GM19023 (cell line): ENCODE measurements around the gene SLX4IP.

Experiments
- ATAC-seq: cut with Tn5 transposase; IDR thresholded peaks from one replicate; pipeline ENCODE4 v1.9.1; 2021; ENCODE audit warnings: mild to moderate bottlenecking, moderate library complexity; ENCODE audit not compliant: unreplicated experiment

SLX4IP gene

DNA sequence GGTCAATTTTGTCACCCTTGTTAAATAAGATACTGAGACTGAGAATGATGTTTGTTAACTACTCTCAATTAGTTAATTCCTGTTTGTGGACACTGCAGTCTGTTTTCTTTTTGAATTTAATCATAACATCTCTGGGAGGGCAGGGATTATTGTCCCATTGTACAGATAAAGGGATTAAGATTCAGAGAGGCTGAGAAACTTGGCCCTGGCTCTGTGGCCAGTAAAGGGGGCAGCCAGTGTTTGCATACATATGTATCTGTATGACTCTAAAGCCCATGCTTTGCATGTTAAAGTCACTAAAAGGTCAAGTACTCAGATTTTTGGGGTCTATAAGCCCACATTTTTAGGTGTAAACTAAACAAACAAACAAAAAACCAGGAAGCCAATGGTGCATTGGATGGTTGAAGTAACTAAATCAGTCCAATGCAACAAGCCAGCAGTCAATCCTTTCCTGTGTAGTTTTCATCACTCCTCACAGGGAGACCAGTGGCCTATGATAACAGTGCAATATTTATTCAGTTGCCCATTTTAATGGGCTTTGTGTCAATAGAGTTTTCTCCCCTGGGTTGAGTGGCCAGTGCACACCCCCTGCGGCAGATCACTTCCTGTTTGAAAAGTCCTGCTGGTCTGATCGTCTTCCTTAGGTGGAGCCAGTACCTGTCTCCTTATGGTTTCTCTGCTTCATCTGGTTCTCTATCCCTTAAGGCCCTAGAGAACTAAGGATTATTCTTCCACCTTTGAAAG lies 106.7 kb downstream of the SLX4IP start:
- no peak for ATAC-seq

DNA sequence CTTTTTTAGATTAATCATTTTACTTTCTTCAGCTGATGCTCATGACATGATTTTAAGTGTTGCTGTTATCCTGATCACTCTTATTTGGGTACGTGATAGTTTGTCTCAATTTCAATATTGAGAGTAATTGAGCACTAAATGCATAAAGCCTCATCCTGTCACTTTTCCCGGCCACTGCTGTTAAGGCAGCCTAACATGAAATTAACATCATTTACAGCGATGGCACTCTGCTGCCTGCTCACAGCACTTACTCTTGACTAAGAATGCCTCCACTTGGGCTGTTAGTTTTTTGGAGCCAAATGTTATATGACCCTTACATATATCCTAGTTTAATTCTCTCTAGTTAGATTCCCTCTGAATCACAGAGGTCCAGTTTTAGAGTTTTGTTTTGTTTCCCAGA lies 107.3 kb downstream of the SLX4IP start:
- ATAC-seq: no peak

- ATAC-seq: no peak
Observed at GRCh38 chr20:10543480-10543879, 108.4 kb downstream of the SLX4IP start.

GRCh38 chr20:10547276-10548114 lies 112.4 kb downstream of the SLX4IP start:
- ATAC-seq: no peak

DNA sequence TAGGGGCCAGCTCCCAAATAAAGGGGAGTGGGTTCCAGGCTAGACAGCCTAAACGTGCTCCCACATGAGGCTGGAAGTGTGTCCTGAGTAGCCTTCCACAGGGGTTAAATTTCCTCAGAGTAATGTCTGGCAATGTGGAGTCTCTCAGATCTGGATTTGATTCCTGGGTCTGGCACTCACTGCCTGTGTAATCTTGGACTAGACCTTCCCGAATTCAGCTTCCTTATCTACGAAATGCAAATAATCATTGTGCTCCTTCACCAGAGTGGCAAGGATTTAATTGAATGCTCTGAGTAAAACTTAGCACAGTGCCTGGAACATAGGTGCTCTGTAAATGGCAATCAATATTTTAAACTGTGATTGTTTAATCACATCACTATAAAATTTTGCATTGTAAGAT lies 114.4 kb downstream of the SLX4IP start:
- ATAC-seq: no peak

- ATAC-seq: no peak
Observed at GRCh38 chr20:10550204-10551118, 115.4 kb downstream of the SLX4IP start.

DNA sequence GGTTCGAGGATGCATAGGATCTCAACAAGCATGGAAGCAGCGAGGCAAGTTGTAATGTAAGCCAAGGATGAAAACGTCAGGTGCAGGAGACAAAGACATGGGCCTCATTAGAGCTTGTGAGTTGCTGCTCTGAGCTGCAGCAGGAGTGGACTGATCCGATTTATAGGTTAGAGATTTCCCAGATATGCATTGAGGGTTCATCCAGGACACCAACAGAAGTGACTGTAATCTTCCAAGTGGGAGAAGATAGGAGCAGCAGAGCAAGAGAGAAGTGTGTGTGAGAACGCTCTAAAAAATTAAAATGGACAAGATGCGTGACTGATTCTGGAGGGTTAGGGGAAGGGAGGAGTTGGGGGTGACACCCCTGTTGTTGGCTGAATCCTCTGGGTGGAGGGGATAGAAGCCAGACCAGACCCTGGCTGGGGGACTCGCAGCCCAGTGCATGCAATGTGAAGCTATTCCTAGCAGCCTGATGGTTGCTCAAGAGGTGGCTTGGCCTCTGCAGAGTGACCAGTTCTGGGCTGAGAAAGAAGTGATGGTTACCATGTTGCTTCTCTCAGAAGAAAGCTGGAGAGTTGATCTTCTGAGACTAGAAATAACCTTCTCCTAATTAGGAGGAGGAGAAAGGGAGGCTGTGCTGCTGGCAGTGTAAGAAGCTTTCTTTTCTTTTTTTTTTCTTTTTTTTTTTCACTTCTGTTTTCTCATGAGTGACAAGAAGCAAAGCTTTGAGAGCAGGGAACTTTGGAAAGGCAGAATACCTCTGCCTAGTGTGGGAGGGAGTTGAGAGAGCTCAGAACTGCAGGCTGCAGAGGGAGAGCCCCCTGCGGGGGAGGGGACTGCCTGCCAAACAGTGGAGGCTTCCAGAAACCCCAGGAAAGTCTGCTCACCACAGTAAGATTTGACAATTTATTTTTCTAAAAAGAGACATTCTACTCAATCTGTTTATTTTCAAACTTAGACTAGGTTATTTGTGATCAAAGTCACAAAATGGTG lies 116.9 kb downstream of the SLX4IP start:
- ATAC-seq: peak; percentile 80

DNA sequence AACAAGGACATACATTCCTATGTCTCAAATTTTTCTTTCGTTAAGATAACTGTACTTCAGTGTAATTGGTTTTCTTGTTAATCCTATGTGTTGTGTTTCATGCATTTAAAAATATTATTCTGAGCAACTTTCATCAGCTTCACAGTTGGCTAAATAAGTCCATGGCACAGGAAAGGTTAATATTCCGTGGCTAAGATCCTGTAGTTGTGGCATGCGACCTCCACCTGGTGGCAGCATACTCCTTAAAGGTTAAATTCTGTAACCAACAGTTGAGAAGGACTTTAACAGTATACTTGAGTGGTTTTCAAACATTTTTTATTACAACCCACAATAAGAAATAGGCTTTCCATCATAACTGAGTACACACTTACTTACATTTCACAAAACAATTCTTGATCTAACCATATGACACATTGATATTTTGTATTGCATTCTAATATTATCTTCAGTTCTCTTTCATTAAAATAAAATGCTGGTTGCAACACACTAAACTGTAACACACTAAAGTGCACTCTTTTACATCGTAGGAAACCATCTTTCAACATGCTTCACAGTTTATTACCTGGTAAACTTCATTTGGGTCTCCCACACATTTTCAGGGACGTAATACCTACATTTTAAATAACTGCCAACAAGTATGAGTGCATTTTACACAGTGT lies 118.3 kb downstream of the SLX4IP start:
- no peak for ATAC-seq

- ATAC-seq: no peak
Observed at GRCh38 chr20:10554285-10554684, 119.2 kb downstream of the SLX4IP start.

- ATAC-seq: no peak
Observed at GRCh38 chr20:10555393-10555792, 120.3 kb downstream of the SLX4IP start.

DNA sequence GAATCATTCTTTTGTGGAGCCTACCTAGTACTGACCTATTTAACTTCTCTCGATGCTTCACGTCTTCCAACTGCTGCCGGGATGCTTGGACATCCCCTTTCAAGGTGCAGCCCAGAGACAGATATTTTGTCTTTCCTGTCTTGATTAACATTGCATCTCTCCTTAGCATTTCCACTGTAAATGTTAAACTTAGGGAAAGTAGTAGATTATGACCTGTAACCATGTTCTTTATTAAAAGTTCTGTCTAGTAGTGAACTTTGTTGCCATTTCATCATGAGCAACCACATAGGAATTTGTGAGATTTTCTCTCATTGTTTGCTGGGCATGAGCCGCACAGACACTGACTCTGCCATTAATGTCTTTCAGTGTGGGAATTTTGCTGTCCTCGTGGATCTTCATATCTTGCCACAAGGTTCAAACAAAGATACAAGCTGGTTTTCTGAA lies 120.8 kb downstream of the SLX4IP start:
- no peak for ATAC-seq

- ATAC-seq: no peak
Observed at GRCh38 chr20:10556519-10557083, 121.5 kb downstream of the SLX4IP start.

DNA sequence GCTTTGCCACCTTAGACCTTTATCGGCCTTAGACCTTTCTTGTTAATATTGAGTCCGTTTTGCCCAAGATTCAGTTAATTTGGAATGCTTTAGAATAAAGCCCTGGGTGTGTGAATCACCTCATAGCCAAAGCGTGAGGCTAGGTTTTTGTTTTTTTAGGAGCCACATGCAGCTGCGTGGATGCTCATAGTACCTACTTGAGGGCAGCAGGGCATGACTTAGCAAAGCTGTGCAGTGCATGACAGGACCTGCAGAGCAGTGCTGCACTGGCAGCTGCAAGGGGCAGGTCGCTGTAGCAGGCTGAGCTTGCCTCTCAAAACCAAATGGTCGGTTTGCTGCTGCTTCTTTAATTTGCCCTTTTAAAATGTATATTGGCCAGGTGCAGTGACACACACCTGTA lies 122.6 kb downstream of the SLX4IP start:
- ATAC-seq: no peak

DNA sequence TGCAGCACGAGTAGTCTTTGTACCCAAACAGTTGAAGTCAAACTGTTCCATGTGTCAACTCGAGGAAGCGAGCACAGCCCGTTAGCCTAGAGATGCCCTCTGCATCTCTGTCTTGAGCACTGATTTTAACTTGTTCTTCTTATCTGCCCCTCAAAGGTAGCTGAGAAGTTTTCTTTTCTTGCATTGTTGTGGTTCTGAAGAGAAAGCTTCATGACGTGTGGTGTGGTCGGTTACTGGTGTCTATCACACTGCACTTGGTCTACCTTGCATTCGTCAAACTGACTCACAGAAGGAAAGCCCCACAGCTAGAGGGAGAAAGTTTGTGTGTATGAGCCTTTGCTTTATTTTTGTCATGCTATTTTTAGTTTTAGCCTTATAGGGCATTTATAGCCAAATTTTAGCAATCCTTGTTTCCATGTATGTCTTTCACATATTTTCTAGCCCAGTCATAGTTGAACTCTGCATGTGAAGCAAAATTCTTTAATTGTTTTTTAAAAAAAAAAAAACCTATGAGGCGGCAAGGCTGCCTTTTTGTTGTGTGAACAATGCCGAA lies 123.6 kb downstream of the SLX4IP start:
- ATAC-seq: peak; percentile 90

- no peak for ATAC-seq
Observed at GRCh38 chr20:10559266-10559665, 124.2 kb downstream of the SLX4IP start.

- ATAC-seq: no peak
Observed at GRCh38 chr20:10560686-10561085, 125.6 kb downstream of the SLX4IP start.

DNA sequence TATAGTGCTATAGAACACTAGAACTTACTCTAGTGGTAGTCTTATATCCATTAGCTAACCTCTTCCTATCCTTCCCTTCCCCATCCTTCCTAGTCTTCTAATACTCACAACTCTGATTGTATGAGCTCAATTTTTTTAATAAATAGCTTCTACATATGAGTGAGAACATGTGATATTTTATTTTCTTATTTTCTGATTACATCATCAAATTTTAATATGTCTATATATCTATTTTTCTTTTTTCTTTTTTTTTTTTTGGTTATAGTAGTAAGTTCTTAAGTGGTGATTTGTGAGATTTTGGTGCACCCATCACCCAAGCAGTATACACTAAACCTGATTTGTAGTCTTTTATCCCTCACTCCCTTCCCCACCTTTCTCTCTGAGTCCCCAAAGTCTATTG lies 126.2 kb downstream of the SLX4IP start:
- no peak for ATAC-seq

GRCh38 chr20:10562899-10563298 lies 127.8 kb downstream of the SLX4IP start:
- no peak for ATAC-seq
